GM13976 (cell line): ENCODE measurements around the gene SPRR3.

Source experiments
- DNase-seq: peaks from one replicate; pipeline ENCODE4 v3.0.0; 2012; ENCODE audit warnings: low spot score
- CTCF ChIP-seq: IDR thresholded peaks from 2 replicates; pipeline ENCODE4 v1.5.1; 2012; ENCODE audit warnings: borderline replicate concordance, mild to moderate bottlenecking; ENCODE audit not compliant: insufficient read depth; ENCODE audit errors: extremely low read depth, missing control alignments, control extremely low read depth
- in situ Hi-C: fragments of 300-500 bp; cut with MboI; formaldehyde crosslinking; loops from one replicate; pipeline ENCODE4 v1.12.0; 2022; ENCODE audit warnings: low sequenced_read_pairs, mixed read lengths, inconsistent platforms; ENCODE audit not compliant: unreplicated experiment

SPRR3 gene

GRCh38 chr1:152993186-152993585 is 8.4 kb upstream of the SPRR3 start:
- TF ChIP-seq CTCF, result no peak
- no peak for DNase-seq
- in situ Hi-C loops, result no loop called here

- no peak for TF ChIP-seq CTCF
- in situ Hi-C loops, result no loop called here
- DNase-seq, result no peak
Measured at GRCh38 chr1:152995842-152996241, 5.7 kb upstream of the SPRR3 start.

DNA sequence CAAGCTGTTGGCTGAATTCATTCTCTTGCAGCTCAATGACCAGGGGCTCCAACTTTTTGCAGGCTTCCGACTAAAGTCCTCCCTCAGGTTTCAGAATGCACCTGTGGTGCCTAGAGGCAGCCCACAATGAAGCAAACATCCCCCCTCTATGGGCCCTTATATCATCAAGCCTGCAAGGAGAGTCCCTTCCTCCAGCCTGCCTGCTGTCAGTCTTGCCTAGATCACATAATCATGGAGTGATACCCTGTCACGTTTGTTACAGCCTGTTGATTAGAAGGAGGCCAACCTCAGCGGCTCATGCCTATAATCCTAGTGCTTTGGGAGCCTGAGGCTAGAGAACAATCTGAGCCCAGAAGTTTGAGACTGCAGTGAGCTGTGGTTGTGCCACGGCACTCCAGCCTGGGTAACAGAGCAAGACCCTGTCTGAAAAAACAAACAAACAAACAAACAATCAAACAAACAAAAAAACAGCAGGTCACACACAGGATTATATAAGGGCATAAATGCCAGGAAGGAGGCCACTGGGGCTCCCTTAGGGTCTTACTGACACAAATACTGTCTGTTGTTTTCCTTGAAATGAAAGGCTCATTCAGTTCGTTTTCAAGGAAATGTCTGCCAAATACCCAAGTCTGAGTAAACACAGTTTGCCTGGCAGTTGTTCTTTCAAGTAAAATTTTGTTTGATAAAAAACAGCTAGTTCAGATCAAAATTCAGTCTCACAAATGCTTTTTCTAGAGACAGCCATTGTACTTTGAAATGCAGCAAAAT is 4.7 kb upstream of the SPRR3 start:
- no peak for DNase-seq
- in situ Hi-C loops, result no loop called here
- TF ChIP-seq CTCF, result no peak

DNA sequence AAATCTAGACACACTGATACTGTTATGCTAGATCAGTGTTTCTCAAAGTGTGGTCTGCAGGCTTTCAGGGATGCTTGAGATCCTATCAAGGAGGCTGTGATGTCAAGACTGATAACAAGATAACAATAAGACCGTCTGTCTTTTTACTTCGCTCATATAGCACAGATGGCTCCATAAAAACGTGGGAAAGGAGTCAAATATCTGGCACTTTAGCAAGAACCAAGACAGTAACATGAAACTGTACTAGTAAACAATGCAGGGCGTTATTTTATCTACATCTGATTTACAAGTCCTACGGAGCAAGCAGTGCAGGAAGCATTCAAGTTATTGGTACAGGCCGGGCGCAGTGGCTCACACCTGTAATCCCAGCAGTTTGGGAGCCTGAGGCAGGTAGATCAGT is 3.6 kb upstream of the SPRR3 start:
- no peak for DNase-seq
- TF ChIP-seq CTCF, result no peak
- in situ Hi-C loops, result no loop called here

DNA sequence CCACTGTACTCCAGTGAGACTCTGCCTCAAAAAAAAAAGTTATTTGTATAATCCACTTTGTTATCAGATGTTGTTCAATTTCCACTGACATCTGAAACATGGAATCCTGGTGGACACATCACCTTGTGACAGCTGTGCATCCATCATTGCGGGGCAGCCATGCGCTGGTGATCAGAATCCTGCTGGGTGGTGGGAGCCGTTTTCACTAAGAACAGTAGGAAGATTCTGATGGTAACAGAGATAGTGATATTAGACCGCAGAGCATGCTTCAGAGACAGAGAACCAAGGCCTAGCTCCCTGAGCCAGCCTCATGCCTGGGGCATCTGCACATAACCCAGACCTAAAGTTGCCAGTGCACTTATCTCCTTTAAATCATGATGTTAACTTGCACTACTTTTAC is 3.1 kb upstream of the SPRR3 start:
- no peak for TF ChIP-seq CTCF
- in situ Hi-C loops, result no loop called here
- DNase-seq, result no peak

DNA sequence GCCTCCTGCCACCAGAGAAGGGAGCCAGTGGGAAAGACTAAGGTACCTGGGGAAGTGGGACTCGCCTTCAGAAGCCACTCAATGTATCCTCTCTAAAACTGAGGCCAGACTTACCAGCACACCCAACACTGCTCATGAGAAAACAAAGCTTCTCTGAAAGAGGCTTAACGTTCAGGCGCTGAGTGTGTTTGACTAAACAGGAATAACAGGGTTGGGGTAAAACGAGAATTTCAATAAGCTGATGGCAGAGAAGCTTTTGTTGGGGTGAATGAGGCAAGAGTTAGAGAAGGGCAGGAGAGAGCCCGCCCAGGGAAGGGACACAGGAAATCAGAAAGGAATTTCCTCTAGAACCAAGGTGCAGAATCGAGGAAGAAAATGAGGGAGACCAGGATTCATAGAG is 1.7 kb upstream of the SPRR3 start:
- in situ Hi-C loops, result no loop called here
- no peak for TF ChIP-seq CTCF
- no peak for DNase-seq
